ENCODE data around the gene ZNF396.

The ZNF396 gene

DNA sequence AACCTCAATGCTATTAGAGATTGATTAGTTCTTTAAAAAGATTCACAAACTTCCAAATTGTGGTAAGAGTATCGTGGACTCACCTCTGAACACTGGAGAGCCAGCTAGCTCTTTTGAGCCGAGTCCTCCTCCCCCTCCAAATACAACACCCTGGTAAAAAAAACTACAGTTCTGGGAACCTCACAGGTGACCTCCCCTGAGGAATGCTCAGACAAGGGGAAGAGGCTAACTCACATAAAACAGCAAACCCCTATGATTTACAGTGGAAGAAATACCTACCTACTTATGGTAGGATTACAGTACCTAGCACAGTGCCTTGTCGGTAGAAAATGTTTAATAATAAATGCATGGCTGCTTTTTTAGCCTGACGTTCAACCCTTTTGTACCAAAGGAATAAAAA lies 41.3 kb downstream of the ZNF396 start:
- no peak for DNase-seq (ENCODE audit: low spot score)

DNA sequence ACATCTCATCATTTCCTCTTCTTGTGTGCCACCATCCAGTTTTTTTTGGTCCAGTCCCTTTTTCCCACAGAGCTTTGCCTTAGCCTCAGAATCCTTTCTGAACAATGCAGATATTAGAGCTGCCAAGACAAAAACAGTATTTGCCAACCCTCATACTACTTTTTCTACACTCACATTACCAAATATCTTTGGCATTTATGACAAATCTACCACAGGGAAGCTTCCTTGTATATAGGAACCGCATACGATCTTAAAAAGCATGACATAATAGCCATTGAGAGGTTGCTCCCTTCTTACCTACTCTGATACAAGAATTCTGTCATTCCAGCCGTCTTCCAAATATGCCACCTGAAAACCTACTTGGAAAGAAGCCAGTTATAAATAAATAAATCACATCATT lies 42.3 kb downstream of the ZNF396 start:
- no peak for DNase-seq (ENCODE audit: low spot score)

DNA sequence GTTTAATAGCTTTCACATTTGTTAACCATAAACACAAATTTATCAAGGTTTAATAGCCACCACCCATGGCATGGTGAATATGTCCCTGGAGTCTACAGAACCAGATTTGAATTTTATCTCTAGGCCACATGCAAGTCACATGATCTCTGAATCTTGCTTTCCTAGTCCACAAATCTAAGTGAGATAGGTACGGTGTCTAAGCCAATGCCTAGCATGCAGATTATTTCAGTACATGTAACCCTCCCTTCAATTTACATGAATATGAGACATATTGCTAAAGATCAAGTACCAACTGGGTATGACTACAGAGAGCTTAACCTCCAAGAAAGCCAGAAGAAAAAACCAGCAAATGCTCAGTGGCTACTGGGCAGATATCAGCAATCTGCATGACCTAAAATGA lies 42.9 kb downstream of the ZNF396 start:
- no peak for DNase-seq (ENCODE audit: low spot score)

DNA sequence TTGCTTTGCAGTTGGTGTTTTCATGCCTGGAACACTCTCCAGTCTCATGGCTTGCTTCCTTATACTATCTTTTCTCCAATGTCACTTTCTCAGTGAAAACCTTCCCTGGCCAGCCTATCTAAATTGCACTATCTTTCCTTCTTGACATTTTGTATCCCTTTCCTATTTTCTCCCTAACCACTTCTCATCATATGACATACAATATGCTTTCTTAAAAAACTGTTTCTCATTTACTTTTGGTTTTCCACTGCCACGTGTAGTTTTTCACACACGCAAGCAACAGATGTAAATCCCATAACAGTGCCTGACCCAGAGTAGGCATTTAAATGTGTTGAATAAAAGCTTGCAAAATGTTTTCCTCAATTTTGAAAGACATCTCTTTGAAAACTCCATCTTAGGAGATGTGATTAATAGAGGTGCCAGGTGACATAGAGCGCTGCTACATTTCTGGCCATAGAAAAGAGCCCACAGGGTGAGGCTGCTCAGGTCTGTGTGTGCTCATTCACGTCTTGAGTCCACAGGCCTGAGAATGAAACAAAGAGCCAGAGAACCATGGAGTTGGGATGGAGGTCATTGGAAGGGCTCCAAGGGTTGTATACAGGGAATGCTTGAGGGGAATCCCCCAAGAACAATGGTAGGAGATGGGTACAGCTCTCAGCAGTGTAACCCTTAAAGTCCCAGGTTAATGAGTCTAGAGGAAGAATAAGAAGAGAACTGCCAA lies 45.6 kb downstream of the ZNF396 start:
- no peak for DNase-seq (ENCODE audit: low spot score)

DNA sequence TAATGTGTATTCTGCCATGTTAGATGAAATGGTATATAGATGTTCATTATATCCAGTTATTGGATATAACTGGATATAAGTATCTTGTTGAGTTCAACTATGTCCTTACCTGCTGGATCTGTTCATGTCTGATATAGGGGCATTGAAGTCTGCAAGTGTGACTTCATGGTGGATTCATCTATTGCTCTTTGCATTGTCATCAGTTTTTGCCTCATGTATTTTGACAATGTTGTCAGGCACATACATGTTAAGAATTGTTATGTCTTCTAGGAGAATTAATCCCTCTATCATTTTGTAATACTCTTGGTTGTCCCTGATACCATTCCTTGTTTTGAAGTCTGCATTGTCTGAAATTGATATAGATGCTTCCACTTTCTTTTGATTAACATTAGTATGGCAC lies 48.3 kb downstream of the ZNF396 start:
- no peak for DNase-seq (ENCODE audit: low spot score)

DNA sequence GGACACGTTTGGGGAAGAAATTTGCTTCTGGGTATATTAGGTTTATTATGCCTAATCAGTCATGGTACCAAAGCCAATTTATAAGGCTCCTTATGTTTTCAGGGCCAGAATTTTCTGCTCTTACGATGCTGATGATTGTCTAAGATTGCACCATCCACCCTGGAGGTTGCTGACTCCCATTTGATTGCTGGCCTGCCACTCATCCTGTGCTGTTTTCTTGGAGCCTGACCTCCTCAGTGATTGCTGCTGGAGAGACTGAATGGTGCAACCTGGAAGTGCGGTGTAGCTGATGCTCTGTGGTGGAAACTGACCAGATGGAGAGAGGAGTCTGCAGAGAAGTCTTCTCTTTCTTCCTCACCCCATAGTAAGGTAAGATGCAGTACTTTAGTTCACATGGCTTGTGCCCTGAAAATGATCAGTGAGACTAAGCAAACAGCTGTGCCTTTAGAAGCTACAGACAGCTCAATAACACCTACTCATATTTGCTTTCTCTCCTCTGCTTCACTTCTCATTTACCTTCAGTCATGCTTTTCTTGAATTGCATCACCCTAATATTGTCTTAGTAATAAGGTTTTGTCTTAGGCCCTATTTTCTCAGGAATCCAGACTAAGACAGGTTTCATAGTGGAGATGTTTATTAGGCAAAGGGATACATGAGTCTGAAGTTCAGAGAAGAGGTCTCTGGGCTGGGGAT lies 50.3 kb downstream of the ZNF396 start:
- no peak for DNase-seq (ENCODE audit: low spot score)

DNA sequence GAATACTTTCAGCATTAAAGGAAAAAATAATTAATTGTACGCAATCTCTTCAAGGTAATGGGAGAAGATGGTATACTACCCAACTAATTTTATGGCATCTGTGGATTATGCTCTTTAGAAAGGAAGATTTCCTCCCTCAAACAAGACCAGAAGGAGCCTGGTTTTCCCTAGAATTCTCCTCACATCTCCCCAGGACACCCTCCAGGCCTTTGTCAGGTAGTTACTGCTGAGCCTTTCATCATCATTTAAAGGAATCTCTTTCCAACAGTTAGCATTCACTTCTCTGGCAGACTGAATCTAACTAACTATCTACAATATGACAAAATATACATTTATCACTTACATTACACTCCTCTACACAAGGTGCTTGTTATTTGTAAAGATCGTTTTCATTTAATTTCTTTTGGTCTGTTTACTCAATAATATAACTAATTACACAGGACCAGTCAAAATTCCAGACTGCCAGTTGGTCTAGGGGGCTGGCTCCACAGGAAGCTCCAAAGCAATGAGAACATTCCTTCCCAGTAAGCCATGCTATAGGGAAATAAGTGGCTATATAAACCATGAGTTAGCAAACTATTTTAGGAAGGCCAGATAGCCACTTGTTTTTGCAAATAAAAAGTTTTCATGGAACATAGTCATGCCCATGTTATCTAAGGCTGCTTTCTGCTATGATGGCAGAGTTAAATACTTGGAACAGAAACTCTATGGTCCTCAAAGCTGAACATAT lies 52.0 kb downstream of the ZNF396 start:
- no peak for DNase-seq (ENCODE audit: low spot score)

DNA sequence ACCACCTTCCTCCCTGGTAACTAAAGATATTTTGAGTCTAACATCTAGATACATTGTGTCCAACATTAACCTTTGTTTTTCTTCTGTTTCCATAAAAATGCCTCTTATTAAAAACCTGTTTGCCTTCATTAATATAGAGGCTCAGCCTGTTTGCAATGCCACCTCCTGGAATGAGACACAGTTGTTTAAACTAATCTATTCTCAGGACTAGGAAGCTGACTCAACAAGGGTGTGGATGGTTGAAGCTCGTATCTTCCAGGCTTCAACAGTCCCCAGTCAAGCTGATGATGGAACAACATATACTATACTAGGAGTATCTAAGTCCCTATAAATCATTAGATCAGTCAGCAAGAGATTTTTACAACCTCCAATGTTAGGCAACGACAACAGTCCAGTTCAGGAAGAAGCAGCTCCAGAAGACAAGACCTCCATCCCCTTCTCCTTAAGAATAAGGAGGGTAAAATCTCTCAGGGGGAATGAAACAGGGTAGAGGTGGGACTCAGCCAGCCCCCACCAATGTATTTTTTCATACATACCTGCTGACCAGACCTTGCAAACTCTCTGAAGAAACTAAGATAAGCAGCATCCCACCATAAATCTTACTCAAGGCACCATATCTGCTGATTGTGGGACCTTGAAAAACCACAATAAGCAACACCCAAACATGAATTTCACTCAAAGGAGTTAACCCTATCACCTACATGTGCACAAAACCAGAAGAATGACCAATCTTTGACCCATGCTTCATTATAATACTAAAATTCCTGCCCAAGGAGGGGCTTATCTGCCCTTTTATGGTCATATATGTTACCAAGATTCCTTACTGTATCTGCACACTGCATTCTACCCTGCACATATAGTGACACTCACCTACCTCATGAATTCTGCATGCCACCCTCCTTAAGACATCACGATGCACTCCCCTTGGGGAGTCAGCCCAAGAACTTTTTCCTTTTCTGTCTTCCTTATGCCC lies 54.4 kb downstream of the ZNF396 start:
- DNase-seq (ENCODE audit: low spot score) = no peak
